Activated CD8-positive, alpha-beta memory T cell treated with anti-CD3 and anti-CD28 coated beads, Interleukin-2, amount 50 U/mL, for 1 hour (primary cell): ENCODE data around the gene ARHGAP19.
"Not testable (repeated sequence)": the region's sequence is repeated elsewhere in the genome, so short reads cannot be mapped to it uniquely, and the experiment has no call there.

Experiments
- DNase-seq: peaks from one replicate; pipeline ENCODE4 v3.0.0-alpha.2; 2020; ENCODE audit errors: extremely low read depth

ARHGAP19 gene

DNA sequence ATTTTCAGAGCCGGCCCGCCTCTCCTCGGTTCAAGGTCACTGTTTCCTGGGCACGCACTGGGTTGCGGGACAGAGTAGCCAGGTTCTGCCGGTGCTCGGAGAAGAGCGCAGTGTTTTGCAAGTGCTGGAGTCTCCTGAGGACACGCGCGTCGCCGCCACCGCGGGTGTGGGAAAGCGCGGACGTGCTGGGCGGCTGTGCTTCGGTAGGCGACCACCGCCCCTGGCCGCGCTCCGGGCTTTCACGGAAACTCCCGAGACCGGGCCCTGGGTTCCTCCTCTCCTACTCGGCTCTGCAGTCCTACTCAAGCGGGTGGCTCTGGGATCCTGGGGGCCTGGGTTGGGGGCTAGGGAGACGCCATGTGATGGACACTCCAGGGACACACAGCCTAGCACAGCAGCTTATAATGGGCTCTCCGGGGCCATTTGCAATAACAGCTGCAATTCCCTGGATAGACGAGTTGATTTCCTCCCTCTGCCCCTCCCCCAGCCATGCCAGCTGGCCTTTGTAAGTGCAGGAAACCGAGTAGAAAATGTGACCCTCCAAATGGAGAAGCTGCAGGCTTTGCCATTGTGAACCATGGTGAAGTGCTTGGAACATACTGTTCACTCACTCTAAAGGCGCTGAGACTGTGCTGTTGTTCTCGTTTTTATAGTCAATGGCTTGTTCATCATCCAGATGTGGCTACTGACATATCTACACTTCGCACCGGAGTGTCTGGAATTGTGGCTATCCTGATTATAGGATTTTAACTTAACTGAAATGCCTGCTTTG lies 28.8 kb upstream of the ARHGAP19 start:
- DNase-seq: no peak

DNA sequence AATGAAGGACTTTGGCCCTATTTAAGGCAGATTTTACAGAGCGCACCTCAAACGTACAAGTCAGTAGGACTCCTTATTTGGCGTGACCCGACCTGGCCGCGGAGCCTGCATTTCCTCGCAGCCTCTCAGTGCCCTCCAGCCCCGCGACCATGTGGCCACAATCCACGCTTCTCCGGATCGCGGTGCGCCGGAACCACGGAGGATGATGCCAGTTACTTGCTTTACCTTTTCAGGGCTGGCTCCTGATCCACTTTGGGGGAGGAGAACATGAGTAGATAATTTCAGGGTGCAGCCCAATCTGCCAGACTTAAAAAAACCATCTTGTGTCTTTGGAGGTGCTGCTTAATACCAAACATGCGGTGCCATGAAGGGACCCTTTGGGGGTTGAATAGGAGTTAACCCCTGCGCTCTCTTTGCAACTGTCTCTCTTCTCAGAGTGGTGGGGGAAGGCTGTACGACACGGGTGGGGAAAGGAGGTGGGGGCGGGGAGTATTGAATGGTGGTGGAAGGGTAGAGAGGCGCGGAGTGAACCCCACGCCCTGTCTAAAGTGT lies 28.1 kb upstream of the ARHGAP19 start:
- no peak for DNase-seq

DNA sequence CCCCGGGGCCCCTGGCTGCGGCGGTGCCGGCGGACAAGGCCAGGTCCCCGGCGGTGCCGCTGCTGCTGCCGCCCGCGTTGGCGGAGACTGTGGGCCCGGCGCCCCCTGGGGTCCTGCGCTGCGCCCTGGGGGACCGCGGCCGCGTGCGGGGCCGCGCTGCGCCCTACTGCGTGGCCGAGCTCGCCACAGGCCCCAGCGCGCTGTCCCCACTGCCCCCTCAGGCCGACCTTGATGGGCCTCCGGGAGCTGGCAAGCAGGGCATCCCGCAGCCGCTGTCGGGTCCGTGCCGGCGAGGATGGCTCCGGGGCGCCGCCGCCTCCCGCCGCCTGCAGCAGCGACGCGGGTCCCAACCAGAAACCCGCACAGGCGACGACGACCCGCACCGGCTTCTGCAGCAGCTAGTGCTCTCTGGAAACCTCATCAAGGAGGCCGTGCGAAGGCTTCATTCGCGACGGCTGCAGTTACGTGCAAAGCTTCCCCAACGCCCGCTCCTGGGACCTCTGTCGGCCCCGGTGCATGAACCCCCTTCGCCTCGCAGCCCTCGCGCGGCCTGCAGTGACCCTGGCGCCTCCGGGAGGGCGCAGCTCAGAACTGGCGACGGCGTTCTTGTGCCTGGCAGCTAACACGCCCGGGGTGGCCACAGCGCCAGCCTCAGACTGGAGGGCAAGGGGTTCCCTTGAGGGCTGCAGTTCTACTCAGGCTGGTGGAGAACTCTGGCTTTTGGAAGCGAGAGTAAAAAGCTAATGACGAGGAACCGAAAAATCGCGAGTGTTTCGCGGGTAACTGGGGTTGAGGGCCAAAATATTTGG lies 27.4 kb upstream of the ARHGAP19 start:
- no peak for DNase-seq

DNA sequence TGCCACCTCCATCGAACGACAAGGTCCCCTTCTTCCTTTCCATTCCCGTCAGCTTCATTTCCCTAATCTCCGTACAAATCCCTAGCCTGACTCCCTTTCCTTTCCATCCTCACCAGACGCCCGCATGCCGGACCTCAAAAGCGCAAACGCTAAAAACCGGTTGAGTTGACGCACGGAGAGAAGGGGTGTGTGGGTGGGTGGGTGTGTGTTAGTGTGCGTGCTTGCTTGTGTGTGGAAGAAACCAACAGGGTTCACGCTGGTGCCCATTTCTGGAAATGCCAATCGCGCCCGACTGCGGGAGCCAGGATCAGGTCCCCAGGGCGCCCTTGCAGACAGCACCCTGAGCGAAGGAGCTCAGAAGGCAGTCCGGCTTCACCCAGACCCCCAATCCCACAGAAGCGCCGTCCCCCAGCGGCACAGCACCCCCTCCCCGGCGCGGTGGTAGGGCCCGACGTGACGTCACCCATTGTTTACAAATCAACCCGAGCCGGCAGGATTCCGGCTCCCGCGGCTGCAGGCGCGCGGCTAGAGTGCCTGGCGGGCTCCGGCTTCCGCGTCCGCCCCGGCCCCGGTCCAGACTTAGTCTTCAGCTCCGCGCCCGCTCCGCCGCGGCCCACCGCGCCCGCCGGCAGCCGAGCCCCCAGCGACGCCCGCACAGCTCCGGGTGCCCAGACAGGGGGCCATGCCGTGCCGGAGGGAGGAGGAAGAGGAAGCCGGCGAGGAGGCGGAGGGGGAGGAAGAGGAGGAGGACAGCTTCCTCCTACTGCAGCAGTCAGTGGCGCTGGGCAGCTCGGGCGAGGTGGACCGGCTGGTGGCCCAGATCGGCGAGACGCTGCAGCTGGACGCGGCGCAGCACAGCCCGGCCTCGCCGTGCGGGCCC lies 26.6 kb upstream of the ARHGAP19 start, which contains the start of gene FRAT1:
Gene FRAT1, plus strand, starts transcription at position 500 of the 880 bp plus-strand sequence. Its CDS starts 183 bp downstream, at position 683.
- peak; percentile 68 for DNase-seq

DNA sequence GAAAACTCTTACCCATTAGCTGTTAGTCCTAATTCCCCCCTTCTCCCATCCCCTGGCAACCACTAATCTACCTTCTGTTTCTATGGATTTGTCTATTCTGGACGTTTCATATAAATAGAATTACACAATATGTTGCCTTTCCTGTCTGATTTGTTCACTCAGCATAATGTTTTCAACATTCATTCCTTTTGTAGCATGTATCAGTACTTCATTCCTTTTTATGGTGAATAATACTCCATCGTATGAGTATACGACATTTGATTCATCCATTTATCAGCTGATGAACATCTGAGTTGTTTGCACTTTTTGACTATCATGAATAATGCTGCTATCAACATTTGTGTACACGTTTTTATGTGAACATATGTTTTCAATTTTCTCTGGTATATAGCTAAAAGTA lies 22.2 kb upstream of the ARHGAP19 start:
- no peak for DNase-seq

DNA sequence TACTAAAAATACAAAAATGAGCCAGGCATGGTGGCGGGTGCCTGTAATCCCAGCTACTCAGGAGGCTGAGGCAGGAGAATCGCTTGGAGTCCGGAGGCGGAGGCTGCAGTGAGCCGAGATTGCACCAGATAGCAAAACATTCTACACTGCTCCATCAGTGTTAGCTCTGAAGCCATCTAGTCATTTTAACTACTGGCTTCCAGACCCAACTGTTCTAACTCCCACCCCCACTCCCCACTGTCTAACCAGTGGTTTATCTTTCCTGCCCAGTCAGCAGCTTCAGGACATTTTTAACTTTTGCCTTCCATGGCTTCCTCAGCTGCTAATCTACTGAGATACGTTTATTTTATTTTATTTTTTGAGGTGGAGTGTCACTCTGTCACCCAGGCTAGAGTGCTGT lies 20.5 kb upstream of the ARHGAP19 start:
- DNase-seq: no peak

DNA sequence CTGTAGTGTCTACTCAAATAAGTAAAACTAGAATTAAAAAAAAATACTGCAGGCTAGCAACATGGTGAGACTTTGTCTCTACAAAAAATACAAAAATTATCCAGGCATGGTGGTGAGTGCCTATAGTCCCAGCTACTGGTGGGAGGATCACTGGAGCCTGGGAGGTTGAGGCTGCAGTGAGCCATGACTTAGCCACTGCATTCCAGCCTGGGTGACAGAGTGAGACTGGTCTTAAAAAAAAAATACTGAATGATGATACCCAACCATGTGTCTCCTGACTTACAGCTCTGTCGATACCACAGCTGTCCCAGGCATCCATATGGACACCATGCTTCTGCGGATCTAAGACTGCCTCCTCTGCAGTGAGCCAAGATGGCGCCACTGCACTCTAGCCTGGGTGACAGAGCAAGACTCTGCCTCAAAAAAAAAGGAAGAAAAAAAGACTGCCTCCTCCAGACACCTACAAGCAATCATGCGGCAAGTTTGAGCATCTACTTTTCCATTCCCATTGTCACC lies 18.7 kb upstream of the ARHGAP19 start:
- no peak for DNase-seq

DNA sequence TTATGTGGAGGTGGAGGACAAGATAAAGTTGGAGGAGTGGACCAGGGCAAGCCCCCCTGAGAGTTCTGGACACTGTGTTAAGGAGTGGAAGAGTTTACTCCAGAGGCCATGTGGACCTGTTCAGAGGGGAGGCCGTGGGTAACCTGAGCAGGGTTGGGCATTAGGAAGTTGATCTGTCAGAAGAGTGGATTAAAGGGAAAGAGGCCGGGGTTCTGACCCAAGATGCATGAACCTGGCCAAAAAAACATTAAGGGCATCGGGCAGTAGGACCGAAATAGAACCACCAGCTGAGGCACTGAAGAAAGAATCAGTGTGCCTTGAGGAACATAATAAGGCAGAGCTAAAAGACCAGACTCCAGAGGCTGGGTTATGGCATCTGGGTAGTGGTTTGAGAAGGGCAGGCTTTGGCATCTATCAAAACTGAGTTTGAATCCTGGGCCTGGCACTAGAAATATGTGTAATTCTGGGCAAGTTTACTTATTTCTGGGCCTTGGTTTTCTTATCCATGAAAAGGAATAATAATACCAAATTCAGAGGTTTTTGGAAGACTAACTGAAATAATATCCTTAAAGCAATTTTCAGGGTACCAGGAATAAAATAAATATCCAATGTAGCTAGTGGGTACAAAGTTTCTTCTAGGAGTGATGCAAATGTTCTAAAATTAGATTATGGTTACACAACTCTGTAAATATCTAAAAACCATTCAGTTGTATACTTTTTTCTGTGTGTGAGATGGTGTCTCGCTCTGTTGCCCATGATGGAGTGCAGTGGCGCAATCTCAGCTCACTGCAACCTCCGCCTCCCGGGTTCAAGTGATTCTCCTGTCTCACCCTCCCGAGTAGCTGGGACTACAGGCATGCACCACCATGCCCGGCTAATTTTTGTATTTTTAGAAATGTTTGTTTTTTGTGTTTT lies 15.7 kb upstream of the ARHGAP19 start:
- DNase-seq: no peak

DNA sequence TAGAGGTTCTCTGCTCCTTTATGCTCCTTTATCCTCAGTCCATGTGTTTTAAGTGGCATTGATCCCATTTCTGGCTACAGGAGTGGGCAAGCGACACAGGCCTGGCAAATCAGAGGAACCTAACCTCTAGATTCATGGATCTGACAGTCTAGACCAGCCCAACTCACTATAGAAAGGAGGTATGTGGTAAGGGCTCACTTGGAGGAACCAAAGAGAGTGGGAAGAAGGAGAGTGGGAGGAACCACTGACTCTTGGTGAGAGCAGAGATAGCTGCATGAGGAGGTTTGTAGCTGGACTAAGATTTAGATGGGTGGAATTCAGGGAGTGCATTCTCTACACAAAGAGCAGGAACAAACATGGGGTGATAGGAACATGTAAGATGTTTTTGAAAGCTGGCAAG lies 15.0 kb upstream of the ARHGAP19 start:
- DNase-seq: no peak

DNA sequence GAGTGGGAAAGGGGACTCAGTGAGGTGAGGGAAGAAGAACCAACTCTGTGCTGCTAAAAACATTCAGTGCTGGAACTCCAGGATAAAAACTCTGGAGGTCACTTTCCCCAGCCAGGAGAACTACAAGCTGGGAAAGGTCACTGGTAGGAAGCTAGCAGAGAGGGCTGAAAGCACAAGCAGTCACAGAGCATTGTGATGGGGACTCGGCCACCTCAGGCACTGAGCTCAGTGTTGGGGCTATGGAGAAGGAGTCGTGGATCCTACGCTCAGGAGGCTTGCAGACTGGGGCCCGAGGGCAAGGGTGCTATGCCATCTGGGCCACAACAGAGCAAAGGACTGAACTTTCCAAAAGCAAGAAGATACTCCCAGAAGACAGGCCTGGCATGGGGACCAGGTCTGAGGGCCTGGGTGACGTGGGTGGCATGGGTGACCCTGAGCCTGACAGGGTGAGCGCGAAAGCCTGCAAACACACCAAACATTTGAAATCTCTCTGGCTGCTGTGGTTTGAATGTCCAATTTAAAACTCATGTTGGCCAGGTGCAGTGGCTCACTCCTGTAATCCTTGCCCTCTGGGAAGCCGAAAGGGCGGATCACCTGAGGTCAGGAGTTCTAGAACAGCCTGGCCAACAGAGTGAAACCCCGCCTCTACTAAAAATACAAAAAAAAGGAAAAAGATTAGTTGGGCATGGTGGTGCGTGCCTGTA lies 9.8 kb upstream of the ARHGAP19 start:
- DNase-seq: no peak

DNA sequence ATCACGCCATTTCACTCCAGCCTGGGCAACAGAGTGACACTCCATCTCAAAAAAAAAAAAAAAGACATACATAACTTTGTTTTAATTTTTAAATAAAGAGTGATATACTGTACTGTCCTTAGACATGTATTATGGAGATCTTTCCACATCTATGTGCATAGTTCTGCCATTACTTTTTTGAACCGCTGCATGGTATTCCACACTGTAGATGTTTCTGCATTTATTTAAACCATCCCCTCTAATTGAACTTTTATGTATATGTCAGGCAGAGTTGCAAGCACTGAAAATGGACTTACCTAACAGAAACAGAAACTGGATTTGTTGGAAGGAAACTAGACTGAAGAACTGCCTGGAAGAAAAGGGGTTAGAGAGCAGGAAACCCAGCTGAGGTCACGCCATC lies 8.5 kb upstream of the ARHGAP19 start:
- no peak for DNase-seq

DNA sequence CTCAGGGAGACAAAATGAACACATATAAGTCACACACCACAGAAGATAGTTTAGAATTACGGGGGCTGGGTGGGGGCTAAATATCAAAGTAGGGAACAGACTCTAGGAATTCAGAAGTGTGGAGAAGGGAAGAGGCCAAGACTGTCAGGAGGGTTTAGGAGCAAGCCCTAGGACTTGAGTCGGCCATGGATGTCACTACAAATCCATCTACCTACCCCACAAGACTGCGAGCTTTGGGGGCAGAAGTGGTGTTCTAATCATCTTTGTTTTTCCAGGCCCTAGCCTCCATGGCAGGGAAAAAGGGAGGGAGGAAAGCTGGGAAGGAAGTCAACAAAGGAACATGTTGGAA lies 5.8 kb upstream of the ARHGAP19 start:
- DNase-seq: no peak

DNA sequence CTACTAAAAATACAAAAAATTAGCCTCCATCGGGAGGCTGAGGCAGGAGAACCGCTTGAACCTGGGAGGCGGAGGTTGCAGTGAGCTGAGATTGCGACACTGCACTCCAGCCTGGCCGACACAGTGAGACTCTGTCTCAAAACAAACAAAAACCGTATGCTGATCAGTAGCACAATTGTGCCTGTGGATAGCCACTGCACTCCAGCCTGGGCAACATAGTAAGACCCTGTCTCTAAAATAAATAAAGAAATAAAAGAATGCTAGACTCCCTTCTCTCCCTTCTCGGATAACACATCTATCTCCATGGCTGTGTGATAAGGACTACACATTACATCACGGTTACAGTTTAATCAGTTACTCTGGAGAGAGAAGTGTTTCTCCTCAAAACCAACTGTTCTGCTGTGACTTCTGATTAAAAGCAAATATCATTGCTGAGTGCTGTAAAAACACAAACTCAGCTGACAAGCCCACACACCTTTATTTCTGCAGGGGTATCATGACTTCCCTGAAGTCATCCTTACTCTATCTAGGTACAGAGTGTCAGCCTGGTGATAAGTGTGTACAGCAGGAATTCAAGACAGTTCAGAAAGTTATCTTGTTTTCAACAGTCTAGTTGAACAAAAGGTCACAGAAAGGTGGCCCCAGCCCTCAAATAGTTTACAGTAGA lies 5.3 kb upstream of the ARHGAP19 start:
- no peak for DNase-seq

DNA sequence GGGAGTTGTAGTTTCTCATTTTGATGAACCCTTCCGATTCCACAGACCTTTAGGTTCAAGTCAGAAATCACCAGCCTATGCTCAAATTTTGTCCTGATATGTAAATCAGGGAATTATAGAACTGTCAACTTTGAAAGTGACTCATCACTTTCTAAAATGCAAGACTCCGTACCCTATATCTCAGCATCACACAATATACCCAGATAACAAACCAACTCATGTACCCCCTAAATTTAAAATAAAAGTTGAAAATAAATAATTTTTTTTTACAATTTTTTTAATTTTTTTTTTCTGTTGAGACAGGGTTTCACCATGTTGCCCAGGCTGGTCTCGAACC lies 393 bp upstream of the ARHGAP19 start:
- DNase-seq: no peak

DNA sequence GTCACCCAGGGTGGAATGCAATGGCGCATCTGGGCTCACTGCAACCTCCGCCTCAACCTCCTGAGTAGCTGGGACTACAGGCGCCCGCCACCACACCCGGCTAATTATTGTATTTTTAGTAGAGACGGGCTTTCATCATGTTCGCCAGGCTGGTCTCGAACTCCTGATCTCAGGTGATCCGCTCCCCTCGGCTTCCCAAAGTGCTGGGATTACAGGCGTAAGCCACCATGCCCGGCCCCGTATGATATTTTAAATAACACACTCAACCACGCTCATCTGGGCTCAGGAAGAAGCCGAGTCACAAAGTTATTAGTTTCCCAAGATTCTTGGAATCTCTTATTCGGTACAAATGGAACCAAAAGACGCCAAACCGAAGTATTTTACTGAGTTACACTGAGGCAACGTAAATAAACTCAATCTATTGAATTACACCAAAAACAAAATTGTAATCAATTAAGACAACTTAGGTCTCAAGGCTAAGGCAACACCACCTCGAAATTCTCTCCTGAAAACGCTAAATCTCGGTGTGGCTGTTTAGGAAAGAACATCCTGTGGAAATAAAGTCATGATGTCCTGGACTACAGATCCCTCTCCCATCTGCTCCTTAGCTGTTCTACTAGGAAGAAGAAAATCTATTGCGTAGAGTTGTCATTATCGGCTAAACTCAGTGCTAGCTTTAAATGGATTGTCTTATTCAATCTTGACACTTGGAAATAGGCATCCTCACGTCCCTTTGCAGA lies 910 bp downstream of the ARHGAP19 start:
- DNase-seq: no peak

DNA sequence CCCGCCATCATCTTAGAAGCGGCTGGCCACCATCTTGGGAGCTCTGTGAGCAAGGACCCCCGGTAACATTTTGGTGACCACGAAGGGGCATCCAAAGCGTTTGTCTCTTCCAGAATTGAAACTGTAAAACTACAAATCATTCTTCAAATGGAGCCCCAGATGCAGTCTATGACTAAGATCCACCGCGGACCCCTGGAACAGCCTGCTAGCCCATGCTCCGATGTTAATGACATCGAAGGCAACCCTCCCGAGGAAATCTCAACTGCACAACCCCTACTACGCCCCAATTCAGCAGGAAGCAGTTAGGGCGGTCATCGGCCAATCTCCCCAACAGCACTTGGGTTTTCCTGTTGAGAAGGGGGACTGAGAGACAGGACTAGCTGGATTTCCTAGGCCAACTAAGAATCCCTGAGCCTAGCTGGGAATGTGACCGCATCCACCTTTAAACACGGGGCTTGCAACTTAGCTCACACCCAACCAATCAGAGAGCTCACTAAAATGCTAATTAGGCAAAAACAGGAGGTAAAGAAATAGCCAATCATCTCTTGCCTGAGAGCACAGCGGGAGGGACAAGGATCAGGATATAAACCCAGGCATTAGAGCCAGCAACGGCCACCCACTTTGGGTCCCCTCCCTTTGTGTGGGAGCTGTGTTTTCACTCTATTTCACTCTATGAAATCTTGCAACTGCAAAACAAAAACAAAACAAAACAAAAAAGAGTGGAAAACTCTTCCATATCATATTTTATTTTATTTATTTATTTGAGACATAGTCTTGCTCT lies 1.7 kb downstream of the ARHGAP19 start:
- not testable (repeated sequence) for DNase-seq

DNA sequence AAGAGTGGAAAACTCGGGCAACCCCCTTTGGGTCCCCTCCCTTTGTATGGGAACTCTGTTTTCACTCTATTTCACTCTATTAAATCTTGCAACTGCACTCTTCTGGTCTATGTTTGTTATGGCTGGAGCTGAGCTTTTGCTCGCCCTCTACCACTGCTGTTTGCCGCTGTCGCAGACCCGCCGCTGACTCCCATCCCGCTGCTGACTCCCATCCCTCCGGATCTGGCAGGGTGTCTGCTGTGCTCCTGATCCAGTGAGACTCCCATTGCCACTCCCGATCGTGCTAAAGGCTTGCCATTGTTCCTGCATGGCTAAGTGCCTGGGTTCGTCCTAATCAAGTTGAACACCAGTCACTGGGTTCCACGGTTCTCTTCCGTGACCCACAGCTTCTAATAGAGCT lies 2.4 kb downstream of the ARHGAP19 start:
- DNase-seq: not testable (repeated sequence)

DNA sequence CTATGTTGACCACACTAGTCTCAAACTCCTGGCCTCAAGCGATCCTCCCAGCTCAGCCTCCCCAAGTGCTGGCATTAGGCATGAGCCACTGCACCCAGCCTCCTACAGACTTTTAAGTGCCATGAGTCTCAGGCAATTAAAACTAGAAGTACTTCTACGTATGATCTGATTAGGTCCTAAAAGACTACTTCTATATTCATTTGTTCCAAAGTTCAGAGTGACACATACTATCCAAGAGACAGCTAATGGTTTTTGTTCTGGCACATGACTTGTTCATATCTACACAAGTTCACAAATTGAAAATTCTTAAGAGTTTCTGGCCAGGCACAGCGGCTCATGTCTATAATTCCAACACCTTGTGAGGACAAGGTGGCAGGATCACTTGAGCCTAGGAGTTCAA lies 11.7 kb downstream of the ARHGAP19 start:
- DNase-seq: no peak
